NCI-H2227 treated with DMSO at 0.1 percent for 48 hours (cell line): ENCODE measurements around the gene DDX55.

Experiments used
- DNase-seq: peaks from one replicate; lab custom pipeline; 2025; lab: John Stamatoyannopoulos, UW

DDX55 gene

GRCh38 chr12:123614110-123614509, 12.2 kb downstream of the DDX55 start:
- DNase-seq: no peak

GRCh38 chr12:123614531-123614930, 12.6 kb downstream of the DDX55 start:
- DNase-seq: no peak

GRCh38 chr12:123617144-123617543, 15.2 kb downstream of the DDX55 start:
- DNase-seq: no peak

GRCh38 chr12:123617580-123617979, 15.7 kb downstream of the DDX55 start:
- DNase-seq: no peak

- no peak for DNase-seq
Observed at GRCh38 chr12:123621101-123621500, 19.2 kb downstream of the DDX55 start.

- no peak for DNase-seq
Observed at GRCh38 chr12:123621619-123622530, 20.0 kb downstream of the DDX55 start.

GRCh38 chr12:123633379-123634141, 31.7 kb downstream of the DDX55 start, which contains the start of the genes EIF2B1 and GTF2H3:
EIF2B1 (minus strand) TSS chr12:123633686; CDS start chr12:123633557, 129 bp downstream.
GTF2H3 (plus strand) TSS chr12:123633829; CDS start chr12:123633860, 31 bp downstream.
- DNase-seq: peak; percentile 98

- DNase-seq: no peak
Observed at GRCh38 chr12:123634142-123634561, 32.3 kb downstream of the DDX55 start.

- DNase-seq: no peak
Observed at GRCh38 chr12:123643911-123644310, 42.0 kb downstream of the DDX55 start.

- DNase-seq: no peak
Observed at GRCh38 chr12:123645380-123645779, 43.5 kb downstream of the DDX55 start.

GRCh38 chr12:123645878-123646277, 44.0 kb downstream of the DDX55 start:
- DNase-seq: no peak

- no peak for DNase-seq
Observed at GRCh38 chr12:123648401-123648800, 46.5 kb downstream of the DDX55 start.

- DNase-seq: no peak
Observed at GRCh38 chr12:123654129-123654701, 52.3 kb downstream of the DDX55 start.

- DNase-seq: no peak
Observed at GRCh38 chr12:123655420-123655819, 53.5 kb downstream of the DDX55 start.

- no peak for DNase-seq
Observed at GRCh38 chr12:123656392-123656791, 54.5 kb downstream of the DDX55 start.

GRCh38 chr12:123657211-123657610, 55.3 kb downstream of the DDX55 start:
- DNase-seq: no peak

GRCh38 chr12:123659996-123660727, 58.3 kb downstream of the DDX55 start:
- no peak for DNase-seq

GRCh38 chr12:123667771-123668170, 65.9 kb downstream of the DDX55 start:
- no peak for DNase-seq
